HG03175 (cell line): Measurements from ENCODE around the gene ANXA8L1.
"Not testable (repeated sequence)": the region's sequence is repeated elsewhere in the genome, so short reads cannot be mapped to it uniquely, and the experiment has no call there.

ENCODE experiments used
- ATAC-seq: cut with Tn5 transposase; IDR thresholded peaks from one replicate; pipeline ENCODE4 v1.9.1; 2021; ENCODE audit warnings: mild to moderate bottlenecking, moderate library complexity; ENCODE audit not compliant: unreplicated experiment

The ANXA8L1 gene

DNA sequence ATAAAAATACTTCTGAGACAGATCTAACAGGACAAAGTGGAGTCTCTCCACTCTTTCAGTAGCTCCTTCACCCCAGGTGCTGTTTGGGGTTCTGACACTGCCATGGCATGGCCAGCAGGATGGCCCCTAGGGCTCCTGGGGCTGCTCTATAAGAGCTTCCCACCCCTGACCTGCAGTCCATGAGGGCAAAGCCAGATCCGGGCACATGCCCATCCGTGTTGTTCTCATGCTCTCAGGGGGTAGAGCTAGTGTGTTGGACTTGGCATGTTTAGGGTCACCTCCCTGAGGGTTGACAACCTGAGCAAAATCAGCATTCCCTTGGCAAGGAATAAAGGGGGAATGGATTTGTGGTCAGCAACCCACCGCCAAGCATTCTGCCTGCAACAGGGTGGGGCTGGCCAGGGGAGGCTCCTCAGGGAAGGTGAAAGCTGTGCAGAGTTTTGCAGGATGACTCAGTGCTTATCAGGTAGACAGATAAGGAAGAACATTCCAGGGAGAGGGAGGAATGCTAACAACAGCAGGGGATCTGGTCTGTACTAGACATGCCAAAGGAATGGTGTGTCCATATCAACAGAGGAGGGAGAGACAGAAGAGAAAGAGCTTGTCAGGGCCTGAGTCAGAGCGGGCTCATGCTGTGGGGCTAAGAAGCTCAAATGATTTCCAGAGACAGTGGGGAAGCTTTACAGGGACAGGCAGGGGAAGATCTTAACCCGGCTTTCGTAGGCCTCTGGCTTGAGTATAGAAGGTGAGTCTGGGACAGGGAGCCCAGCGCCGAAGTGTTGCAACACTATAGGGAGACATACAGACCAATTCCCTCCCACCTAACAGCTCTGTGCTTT, 21.1 kb downstream of the ANXA8L1 start:
- not testable (repeated sequence) for ATAC-seq

DNA sequence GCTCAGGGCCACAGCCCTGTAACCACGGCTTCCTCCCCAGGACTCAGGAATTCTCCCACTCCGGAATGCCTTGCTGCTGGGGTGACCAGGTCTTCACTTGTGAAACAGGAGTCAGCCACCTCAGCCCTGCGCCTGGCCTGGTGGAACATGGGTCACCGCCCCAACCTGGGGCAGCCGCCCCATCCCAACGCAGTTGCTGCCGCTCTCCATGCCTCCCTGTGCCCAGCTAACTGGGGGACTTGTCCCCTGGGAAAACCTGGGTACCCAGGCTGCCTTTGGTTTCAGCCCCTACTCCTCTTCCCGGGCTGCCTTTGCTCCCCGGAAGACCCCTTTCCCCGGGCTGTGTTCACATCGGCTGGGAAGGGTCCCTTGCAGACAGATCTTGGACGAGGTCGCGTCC, 22.2 kb downstream of the ANXA8L1 start:
- ATAC-seq, result not testable (repeated sequence)

DNA sequence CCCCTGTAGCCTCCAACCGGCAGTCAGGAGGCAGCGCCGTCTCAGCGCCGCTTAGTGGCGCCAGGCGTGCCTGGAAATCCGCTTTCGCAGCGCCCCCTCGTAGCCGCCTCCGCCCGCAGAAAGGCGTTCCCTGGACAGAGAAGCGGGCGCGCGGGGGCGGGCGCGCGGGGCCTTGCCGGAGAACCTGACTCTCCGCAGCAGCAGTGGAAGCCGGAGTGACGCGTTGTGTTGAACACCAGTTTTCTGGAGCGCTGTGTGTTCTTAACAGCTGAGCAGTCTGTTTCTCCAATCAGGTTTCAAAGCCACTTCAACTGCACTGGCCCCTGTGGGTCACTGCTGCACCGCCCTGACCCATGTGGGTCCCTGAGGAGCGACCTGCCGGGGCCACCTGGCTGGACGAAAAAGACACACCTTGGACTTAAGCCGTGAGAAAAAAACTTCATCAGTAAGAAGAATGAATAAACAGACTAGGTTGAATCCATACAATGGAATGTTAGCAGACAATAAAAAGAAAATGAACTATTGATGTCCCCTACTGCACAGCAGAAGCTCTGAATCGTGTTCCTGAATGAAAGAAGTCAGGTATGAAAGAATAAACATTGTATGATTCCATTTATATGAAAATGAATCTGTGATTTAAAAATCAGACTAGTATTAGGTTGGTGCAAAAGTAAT, 22.8 kb downstream of the ANXA8L1 start:
- not testable (repeated sequence) for ATAC-seq

DNA sequence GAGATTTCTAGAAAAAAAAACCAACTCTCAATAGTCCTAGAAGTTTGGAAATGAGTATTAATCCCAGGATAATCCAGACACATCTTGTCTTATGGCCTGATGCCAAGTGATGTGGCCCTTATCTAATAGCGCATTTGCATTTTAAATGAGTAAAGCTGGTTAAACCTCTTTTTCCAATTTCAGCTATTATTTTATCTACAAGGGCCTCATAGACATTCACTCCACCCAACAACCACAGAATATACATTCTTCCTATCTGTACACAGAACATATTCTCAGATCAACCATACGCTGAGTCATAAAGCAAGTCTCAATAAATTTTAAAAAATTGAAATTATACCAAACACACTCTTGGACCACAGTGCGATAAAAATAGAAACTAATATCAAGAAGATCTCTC, 34.0 kb downstream of the ANXA8L1 start:
- ATAC-seq, result not testable (repeated sequence)

DNA sequence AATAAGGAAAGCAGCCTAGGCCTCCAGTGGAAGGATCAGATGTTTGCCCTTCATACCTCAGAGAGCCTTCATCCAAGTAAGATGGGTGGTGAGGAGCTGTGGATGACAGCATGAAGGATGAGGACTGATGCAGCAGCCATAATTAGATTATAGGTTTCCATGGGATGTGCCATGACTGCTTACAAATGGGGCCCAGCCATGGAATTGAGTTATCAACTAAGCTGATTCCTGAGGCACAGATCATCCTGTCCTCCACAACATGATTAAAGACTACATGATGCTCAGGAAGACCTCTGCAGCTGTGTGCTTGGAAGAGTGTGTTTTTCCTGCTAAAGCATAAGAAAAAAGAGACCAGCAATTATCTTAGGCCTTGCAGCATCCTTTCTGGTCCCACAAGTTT, 35.5 kb downstream of the ANXA8L1 start:
- ATAC-seq, result not testable (repeated sequence)

DNA sequence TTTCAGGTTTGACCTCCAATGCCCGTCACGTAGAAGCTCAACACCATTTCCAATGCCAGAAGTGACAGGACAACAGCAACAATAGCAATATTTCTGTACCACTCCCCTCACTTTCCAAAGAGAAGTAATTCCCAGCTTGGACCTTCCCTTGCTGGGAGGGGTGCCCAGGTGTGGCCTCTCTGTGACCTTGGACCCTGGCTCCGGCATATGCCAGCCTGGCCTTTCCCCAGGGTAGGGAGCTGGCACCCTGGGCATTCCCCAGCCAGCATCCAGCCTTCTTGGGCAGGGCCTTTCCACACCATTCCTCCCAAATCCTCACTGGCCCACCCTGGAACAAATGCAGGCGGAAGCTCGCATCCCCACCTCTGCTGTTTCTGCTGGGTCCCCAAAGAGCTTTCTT, 37.1 kb downstream of the ANXA8L1 start:
- ATAC-seq, result not testable (repeated sequence)

DNA sequence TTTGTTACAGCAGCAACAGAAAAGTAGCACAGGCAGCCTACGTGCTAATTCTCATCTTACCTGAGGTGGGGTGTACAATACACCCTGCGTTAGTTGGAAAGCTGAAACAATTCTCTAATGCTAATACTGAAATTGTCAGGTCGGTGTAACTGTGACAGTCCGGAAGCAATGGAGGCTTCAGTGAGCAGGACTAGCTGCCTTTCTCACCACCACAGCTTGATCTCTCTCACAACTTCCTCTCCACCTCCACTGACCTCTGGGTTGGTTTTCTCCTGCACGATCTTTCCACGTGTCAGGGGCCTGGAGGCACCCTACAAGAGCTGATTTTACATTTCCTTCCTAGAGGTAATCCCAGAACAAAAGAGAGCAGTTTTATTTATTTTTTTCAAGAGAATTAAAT, 39.7 kb downstream of the ANXA8L1 start:
- peak; percentile 46 for ATAC-seq

DNA sequence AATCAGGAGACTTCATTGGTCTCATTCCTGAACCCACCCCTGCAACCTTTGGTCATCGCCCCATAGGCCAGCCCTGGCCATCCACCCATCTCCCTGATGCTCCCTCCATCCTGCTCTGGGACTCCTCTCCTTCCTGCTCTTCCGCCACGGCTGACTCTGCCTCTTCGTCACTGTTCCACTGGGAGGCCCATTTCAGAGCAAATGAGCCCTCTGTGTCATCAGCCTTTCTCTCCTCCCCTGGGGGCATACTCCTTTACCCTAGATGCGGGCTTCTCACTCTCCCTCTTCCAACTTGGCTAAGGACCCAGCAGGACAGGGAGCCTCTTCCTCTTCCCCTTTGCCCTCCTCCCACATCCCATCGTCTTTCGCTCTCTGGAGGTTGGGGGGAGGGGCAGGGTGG, 42.7 kb downstream of the ANXA8L1 start:
- not testable (repeated sequence) for ATAC-seq

DNA sequence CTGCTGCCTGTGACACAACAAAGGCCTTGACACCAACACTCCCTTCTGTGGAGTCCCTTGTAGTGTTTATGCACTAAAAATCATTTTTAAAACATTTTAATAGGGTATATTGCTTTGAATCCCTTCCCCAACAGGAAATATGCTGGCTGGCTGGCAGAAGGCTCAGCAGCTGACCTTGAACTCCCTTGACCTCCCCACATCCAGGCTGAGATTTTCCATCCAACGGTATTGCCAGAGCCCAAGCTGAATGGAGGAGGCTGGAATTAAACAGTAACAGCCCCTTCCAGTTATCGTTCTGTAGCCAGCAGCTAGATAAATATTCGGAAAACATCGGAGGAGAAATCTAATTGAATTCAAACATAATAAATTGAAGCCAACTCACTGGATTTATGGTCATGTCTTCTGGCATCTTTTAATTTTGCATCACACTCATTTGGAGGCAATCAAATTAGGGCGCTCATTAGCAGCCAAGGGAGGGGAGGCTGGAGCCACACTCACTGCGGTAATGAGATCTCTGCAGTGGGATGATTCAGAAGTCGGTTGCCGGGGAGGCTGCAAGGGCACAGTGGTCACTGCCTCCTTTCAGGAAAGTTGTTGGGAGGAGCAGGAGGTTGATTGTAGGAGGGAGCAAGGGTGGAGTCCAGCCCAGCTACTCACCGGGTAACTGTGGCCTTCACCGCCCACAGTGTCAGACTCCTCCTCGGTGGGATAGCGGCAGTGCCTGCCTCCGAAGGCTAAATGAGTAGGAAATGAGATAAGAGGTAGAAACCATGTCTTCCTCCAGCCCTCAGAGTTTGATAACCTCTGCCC, 44.2 kb downstream of the ANXA8L1 start:
- ATAC-seq, result not testable (repeated sequence)

DNA sequence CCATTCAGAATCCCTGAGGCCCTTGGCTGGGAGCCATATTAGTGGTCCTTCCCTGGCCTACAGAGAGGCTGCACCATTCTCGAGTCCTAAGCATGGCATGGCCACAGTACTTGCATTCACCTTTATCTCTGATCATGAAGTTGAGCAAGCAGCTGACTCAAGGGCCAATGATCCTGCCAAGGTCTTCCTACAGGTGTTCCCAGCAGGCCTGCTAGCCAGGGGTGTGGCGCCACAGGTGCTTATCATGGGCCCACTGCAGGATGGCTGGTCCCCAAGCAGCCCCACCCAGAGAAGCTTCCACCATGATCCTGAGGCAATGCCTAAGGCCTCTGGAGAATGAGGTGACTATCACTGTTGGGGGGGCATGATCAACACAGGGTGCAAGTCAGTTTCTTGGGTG, 48.0 kb downstream of the ANXA8L1 start:
- not testable (repeated sequence) for ATAC-seq

DNA sequence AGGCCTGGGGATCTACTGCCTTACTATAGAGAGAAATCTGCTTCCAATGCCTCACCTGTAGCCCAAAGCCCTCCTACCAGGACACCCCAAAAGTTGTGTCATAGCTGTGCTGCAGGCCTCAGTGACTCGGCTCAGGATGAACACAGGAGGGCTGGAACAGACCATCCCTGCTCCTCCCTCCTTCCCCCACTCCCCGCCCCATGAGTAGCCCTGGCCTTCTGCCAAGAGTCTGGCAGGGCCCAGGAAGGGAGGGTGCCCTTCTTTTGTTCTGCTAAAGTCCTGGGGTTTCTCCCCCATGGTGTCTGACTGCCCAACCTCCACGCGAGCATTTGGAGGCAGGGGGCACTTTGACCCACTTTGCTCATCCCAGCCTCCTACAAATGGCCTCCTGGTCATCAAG, 65.4 kb downstream of the ANXA8L1 start:
- ATAC-seq, result not testable (repeated sequence)
